ENCODE results near the gene TUSC2. TPM values are rescaled to one million over a fixed set of nuclear protein-coding genes. Genes with fewer than 3 reads are reported as not detected.
A peak's percentile ranks its signal among the peaks of the same experiment; 100 is the strongest.
"Not testable (repeated sequence)": the region's sequence is repeated elsewhere in the genome, so short reads cannot be mapped to it uniquely, and the experiment has no call there.

Gene TUSC2
- total and polyA plus RNA-seq, 2 experiments from 2014 or later, result 41.6 to 71.0 TPM

- Mint-ChIP-seq H3K36me3 (ENCODE audit: low read depth) (peaks cover 58% of the 10 kb centered on the region), H3K9me3 (peaks cover 50% of the 10 kb centered on the region)
- H3K9me2 ChIP-seq (ENCODE audit: insufficient read depth); H3K4me1 Mint-ChIP-seq; H3K4me1 ChIP-seq (ENCODE audit: insufficient read depth); H3K79me2 ChIP-seq (replicated peaks; ENCODE audit: insufficient read depth); H3F3A ChIP-seq (replicated peaks; ENCODE audit: low read depth); H3K4me3 Mint-ChIP-seq; DNase-seq (ENCODE audit: low spot score); H3K4me3 ChIP-seq; H4K20me1 ChIP-seq (replicated peaks; ENCODE audit: insufficient read depth); H3K4me2 ChIP-seq; H3K27ac ChIP-seq (ENCODE audit: low read depth); H3K27ac Mint-ChIP-seq; H3K27me3 ChIP-seq (ENCODE audit: insufficient read depth); H3K36me3 ChIP-seq (ENCODE audit: insufficient read depth); ATAC-seq; H2AFZ ChIP-seq; H3K27me3 Mint-ChIP-seq (ENCODE audit: insufficient read depth, low read depth, poor library complexity): not testable (repeated sequence)
Observed at GRCh38 chr3:50312041-50312440, 16.0 kb downstream of the TUSC2 start.

- Mint-ChIP-seq H3K27ac (no peak overlapping the region), H3K9me3 (peaks cover 44% of the 10 kb centered on the region), H3K4me1 (peaks cover 19% of the 10 kb centered on the region), H3K4me3 (no peak overlapping the region), H3K36me3 (ENCODE audit: low read depth) (peaks cover 28% of the 10 kb centered on the region), H3K27me3 (ENCODE audit: insufficient read depth, low read depth, poor library complexity) (peaks cover 11% of the 10 kb centered on the region)
- H3K4me2 ChIP-seq, result no peak overlapping the region
- no peaks in the 10 kb centered on the region for H3K9me2 ChIP-seq (ENCODE audit: insufficient read depth)
- H3F3A ChIP-seq (replicated peaks; ENCODE audit: low read depth), result peaks cover 14% of the 10 kb centered on the region
- ATAC-seq, result no peak
- no peaks in the 10 kb centered on the region for H3K36me3 ChIP-seq (ENCODE audit: insufficient read depth)
- no peak overlapping the region for H3K27ac ChIP-seq (ENCODE audit: low read depth)
- H3K4me3 ChIP-seq, result no peak overlapping the region
- DNase-seq (ENCODE audit: low spot score), result no peak
- H2AFZ ChIP-seq, result no peak overlapping the region
- H3K27me3 ChIP-seq (ENCODE audit: insufficient read depth), result no peaks in the 10 kb centered on the region
- H3K4me1 ChIP-seq (ENCODE audit: insufficient read depth), result peaks cover 19% of the 10 kb centered on the region
- TF ChIP-seq EZH2phosphoT487 (IDR thresholded peaks at IDR 0.05; ENCODE audit: unreplicated experiment) (no peak), ETS1 (IDR thresholded peaks at IDR 0.05) (no peak), NANOG (IDR thresholded peaks at IDR 0.05; ENCODE audit: borderline replicate concordance) (no peak), ZNF331 (CRISPR knock-in tag; IDR thresholded peaks at IDR 0.05; ENCODE audit: low read depth) (no peak)
- no peaks in the 10 kb centered on the region for H4K20me1 ChIP-seq (replicated peaks; ENCODE audit: insufficient read depth)
- no peaks in the 10 kb centered on the region for H3K79me2 ChIP-seq (replicated peaks; ENCODE audit: insufficient read depth)
Observed at GRCh38 chr3:50304601-50305000, 23.4 kb downstream of the TUSC2 start.

GRCh38 chr3:50303013-50303815 lies 24.8 kb downstream of the TUSC2 start, which contains the start of gene HYAL1:
Gene HYAL1, minus strand, starts transcription at chr3:50303574. Its CDS starts 618 bp downstream, at chr3:50302956.
- Mint-ChIP-seq H3K9me3 (peaks cover 31% of the 10 kb centered on the region), H3K27ac (no peak within 1 kb of the TSS; the same call in 1 of the 2 replicates), H3K4me1 (peaks cover 20% of the 10 kb centered on the region), H3K4me3 (no peak within 1 kb of the TSS), H3K36me3 (ENCODE audit: low read depth) (peaks cover 17% of the 10 kb centered on the region; the same call in 2 of the 3 replicates), H3K27me3 (ENCODE audit: insufficient read depth, low read depth, poor library complexity) (peaks cover 16% of the 10 kb centered on the region)
- no peaks in the 10 kb centered on the region for H4K20me1 ChIP-seq (replicated peaks; ENCODE audit: insufficient read depth)
- peak within 1 kb of the TSS; percentile 88; the same call in 1 of the 2 replicates for H3K27ac ChIP-seq (ENCODE audit: low read depth)
- DNase-seq (ENCODE audit: low spot score) (peak; percentile 89), ATAC-seq (peak; percentile 64)
- H3K27me3 ChIP-seq (ENCODE audit: insufficient read depth), result no peaks in the 10 kb centered on the region
- H2AFZ ChIP-seq, result no peak within 1 kb of the TSS
- no peaks in the 10 kb centered on the region for H3K9me2 ChIP-seq (ENCODE audit: insufficient read depth)
- TF ChIP-seq POLR2AphosphoS5 (IDR thresholded peaks at IDR 0.05; ENCODE audit: low read depth) (peak; percentile 59), JUNB (IDR thresholded peaks at IDR 0.05; ENCODE audit: unreplicated experiment) (no peak), EZH2 (IDR thresholded peaks at IDR 0.05; ENCODE audit: low read depth, unreplicated experiment) (no peak), CTCF (conservative IDR thresholded peaks at IDR 0.05; ENCODE audit: low read depth in 2 of 2) (peak; percentile 29 to 68), CREB1 (CRISPR knock-in tag; IDR thresholded peaks at IDR 0.05; ENCODE audit: low read depth) (no peak), EZH2phosphoT487 (IDR thresholded peaks at IDR 0.05; ENCODE audit: unreplicated experiment) (no peak), NANOG (IDR thresholded peaks at IDR 0.05; ENCODE audit: borderline replicate concordance) (no peak)
- peak within 1 kb of the TSS; percentile 74 for H3K4me2 ChIP-seq
- peaks cover 16% of the 10 kb centered on the region for H3F3A ChIP-seq (replicated peaks; ENCODE audit: low read depth)
- H3K79me2 ChIP-seq (replicated peaks; ENCODE audit: insufficient read depth), result no peaks in the 10 kb centered on the region
- H3K4me1 ChIP-seq (ENCODE audit: insufficient read depth), result peaks cover 23% of the 10 kb centered on the region
- no peaks in the 10 kb centered on the region for H3K36me3 ChIP-seq (ENCODE audit: insufficient read depth)
- peak within 1 kb of the TSS; percentile 36; the same call in 1 of the 2 replicates for H3K4me3 ChIP-seq

Data from GM23338 (cell line).